Placental pericyte (primary cell): ENCODE measurements around the gene GHSR. TPM values are rescaled to one million over a fixed set of nuclear protein-coding genes. Genes with fewer than 3 reads are reported as not detected.

Experiments used
- total RNA-seq: library from RNA; depleted of rRNA; stranded (reverse); fragments of >200 nt; gene quantifications from 2 replicates; pipeline ENCODE4 v1.2.3, GENCODE V29; 2012

Gene GHSR, protein sequence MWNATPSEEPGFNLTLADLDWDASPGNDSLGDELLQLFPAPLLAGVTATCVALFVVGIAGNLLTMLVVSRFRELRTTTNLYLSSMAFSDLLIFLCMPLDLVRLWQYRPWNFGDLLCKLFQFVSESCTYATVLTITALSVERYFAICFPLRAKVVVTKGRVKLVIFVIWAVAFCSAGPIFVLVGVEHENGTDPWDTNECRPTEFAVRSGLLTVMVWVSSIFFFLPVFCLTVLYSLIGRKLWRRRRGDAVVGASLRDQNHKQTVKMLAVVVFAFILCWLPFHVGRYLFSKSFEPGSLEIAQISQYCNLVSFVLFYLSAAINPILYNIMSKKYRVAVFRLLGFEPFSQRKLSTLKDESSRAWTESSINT
- total RNA-seq = not detected in 2 replicates

GRCh38 chr3:172447611-172448579, at the start of gene GHSR:
Gene GHSR, minus strand, starts transcription at chr3:172448456. Its CDS starts 43 bp downstream, at chr3:172448413.

Other genes with a start within 250 kb of the GHSR start
- gene TNFSF10, start 75.0 kb upstream of the GHSR start, total RNA-seq = 0.22 and 0.43 TPM in 2 replicates